Kidney (tissue), 14 donors: Measurements from ENCODE around the gene PIK3AP1. TPM values are rescaled to one million over a fixed set of nuclear protein-coding genes. Genes with fewer than 3 reads are reported as not detected.
A peak's percentile ranks its signal among the peaks of the same experiment; 100 is the strongest.

Experiments
- DNase-seq, 5 donors: peaks; one replicate each; pipeline ENCODE4 v3.0.0-alpha.2; 2013 to 2020
- FAIRE-seq: peaks from 2 replicates; lab custom pipeline; 2012; peaks lifted over from hg19 to GRCh38; lab: Jason Lieb, UNC
- H3K27ac ChIP-seq, 2 donors: one replicate each; pipeline ENCODE4 v1.7.0; 2013; ENCODE audit warnings: low read depth in 2 of 2, low read length in 2 of 2, inconsistent platforms in 1 of 2
- H3K27me3 ChIP-seq: one replicate; pipeline ENCODE4 v1.7.1; 2013; ENCODE audit warnings: low read length, inconsistent platforms; ENCODE audit not compliant: control insufficient read depth, insufficient read depth
- H3K36me3 ChIP-seq, 3 donors: one replicate each; pipeline versions ENCODE4 v1.7.0 to v1.7.1; 2013; ENCODE audit warnings: low read length in 3 of 3, control low read depth in 1 of 3, inconsistent platforms in 1 of 3; ENCODE audit not compliant: insufficient read depth in 3 of 3, control insufficient read depth in 2 of 3
- H3K4me1 ChIP-seq, 3 donors: one replicate each; pipeline versions ENCODE4 v1.7.0 to v1.7.1; 2013; ENCODE audit warnings: low read length in 3 of 3, inconsistent platforms in 1 of 3, low read depth in 1 of 3; ENCODE audit not compliant: control insufficient read depth in 2 of 3, insufficient read depth in 2 of 3
- H3K4me3 ChIP-seq, 3 donors: one replicate each; pipeline versions ENCODE4 v1.7.0 to v1.8.1; 2013; ENCODE audit warnings: low read length in 3 of 3, control low read depth in 1 of 3, inconsistent platforms in 1 of 3
- H3K9ac ChIP-seq, 3 donors: one replicate each; pipeline versions ENCODE4 v1.7.0 to v1.7.1; 2013; ENCODE audit warnings: low read length in 3 of 3, control low read depth in 1 of 3, inconsistent platforms in 1 of 3
- H3K9me3 ChIP-seq, 3 donors: one replicate each; pipeline versions ENCODE4 v1.7.0 to v1.7.1; 2013; ENCODE audit warnings: low read length in 3 of 3, control low read depth in 1 of 3, inconsistent platforms in 1 of 3; ENCODE audit not compliant: control insufficient read depth in 2 of 3, insufficient read depth in 1 of 3
- intact Hi-C: fragments of 100-400 bp; cut with DNase I; formaldehyde crosslinking; loops from one replicate; pipeline ENCODE4 v1.11.1; 2022
- polyA plus RNA-seq: library from polyadenylated mRNA; stranded (reverse); fragments of 350-450 nt; fragmentation: Illumina TruSeq; extraction: RNeasy Lipid Tissue Mini Kit (QIAGEN cat#74804); gene quantifications from one replicate; pipeline ENCODE4 v1.2.3, GENCODE V29; 2014; ENCODE audit warnings: low read depth, low replicate concordance; ENCODE audit not compliant: insufficient read depth
- total RNA-seq: library from RNA; stranded (reverse); fragmentation: NEBNext Ultra II Directional; extraction: Animal tissue kit (Norgen Biotek cat#: 25700); gene quantifications from one replicate; pipeline ENCODE4 v1.2.1, GENCODE V29; 2021
- TF ChIP-seq, protein P1 (sequence below): IDR thresholded peaks from 3 replicates; pipeline ENCODE4 v1.5.1; 2012; ENCODE audit warnings: mild to moderate bottlenecking, moderate library complexity, borderline replicate concordance; ENCODE audit not compliant: insufficient read depth; ENCODE audit errors: extremely low read depth
- donor health status: control.
- donor health status: control.
- donor health status: control.
- donor health status: control.
- donor health status: control.
- donor health status: DM: yes; HTN: yes; CAD: no.
- donor health status: Normal renal cell carcinoma (clear cell type).

The PIK3AP1 gene
- total and polyA plus RNA-seq, 2 donors from 2014 or later, result 6.5 to 28.4 TPM

DNA sequence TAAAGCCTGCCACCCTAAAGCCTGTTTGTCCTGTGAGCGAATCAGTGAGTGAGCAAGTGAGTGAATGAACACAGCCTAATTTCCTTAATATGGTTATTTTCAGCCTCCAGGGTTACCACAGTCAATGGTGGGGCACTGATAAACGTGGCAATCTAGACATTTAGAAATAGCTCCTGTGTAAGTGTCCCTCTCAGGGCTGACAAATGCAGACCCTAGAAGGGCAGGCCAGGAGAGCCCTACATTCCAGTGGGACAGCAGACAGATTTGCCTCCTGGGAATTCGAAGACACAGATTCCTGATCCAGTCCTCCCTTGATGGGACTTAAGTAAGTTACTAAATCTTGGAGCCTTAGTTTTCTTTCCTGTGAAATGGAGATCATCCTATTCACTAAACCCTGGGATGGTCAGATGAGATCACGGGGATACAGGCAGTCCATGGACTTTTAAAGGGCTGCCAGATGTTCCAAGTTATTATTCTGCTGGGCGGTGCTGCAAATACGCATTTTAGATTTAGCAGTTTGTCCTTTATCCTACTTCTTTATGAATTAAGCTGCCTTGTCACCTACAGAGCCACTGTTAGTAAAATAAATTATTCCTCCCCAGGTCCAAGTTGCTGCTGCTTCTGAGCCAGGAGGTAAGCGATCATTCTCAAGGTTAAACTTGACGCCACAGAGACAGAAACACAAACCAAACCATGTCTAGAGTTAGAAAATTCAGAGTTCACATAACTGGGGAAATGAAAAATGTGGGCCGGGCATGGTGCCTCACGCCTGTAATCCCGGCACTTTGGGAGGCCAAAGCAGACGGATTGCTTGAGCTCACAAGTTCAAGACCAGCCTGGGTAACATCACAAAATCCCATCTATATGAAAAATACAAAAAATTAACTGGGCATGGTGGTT, 78.7 kb downstream of the PIK3AP1 start:
- H3K27me3 ChIP-seq, result no peaks in the 10 kb centered on the region
- H3K4me1 ChIP-seq, result peaks cover 0 to 23% (median 2%) of the 10 kb centered on the region in 3 donors
- H3K36me3 ChIP-seq, result no peaks in the 10 kb centered on the region
- DNase-seq, result no peak
- H3K4me3 ChIP-seq, result no peak overlapping the region
- H3K9ac ChIP-seq, result no peak overlapping the region
- H3K9me3 ChIP-seq, result no peaks in the 10 kb centered on the region
- TF ChIP-seq, protein P1, sequence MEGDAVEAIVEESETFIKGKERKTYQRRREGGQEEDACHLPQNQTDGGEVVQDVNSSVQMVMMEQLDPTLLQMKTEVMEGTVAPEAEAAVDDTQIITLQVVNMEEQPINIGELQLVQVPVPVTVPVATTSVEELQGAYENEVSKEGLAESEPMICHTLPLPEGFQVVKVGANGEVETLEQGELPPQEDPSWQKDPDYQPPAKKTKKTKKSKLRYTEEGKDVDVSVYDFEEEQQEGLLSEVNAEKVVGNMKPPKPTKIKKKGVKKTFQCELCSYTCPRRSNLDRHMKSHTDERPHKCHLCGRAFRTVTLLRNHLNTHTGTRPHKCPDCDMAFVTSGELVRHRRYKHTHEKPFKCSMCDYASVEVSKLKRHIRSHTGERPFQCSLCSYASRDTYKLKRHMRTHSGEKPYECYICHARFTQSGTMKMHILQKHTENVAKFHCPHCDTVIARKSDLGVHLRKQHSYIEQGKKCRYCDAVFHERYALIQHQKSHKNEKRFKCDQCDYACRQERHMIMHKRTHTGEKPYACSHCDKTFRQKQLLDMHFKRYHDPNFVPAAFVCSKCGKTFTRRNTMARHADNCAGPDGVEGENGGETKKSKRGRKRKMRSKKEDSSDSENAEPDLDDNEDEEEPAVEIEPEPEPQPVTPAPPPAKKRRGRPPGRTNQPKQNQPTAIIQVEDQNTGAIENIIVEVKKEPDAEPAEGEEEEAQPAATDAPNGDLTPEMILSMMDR, result no peak
- intact Hi-C loops, result no loop called here
- no peak overlapping the region for H3K27ac ChIP-seq
- no peak for FAIRE-seq

DNA sequence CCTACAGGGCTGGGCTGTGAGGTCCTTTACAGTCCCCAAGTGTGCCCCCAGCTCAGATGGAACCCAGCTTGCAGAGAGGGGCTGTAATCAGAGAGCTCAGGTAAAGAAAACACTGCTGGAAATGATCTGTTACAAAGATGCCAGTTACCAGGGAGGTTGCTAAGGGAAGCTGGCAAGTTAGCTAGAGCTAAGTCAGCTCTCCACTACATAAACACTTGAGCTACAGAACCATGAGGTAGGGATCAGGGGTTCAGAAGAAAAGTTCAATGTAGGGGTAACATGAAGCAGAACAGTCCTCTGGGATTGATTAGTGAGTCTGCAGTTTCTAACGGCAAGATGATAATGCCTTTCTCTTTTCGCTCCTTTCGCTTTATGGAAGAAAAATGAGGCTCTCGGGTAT, 80.4 kb downstream of the PIK3AP1 start:
- Histone ChIP-seq H3K9me3 (no peaks in the 10 kb centered on the region), H3K27ac (no peak overlapping the region), H3K9ac (no peak overlapping the region), H3K27me3 (no peaks in the 10 kb centered on the region), H3K36me3 (no peaks in the 10 kb centered on the region), H3K4me1 (peaks cover 0 to 26% (median 2%) of the 10 kb centered on the region in 3 donors), H3K4me3 (no peak overlapping the region)
- intact Hi-C loops, result no loop called here
- FAIRE-seq (no peak), DNase-seq (peak in 3 of 5 donors; percentile 63 to 82 (median 72))
- TF ChIP-seq, protein P1, result no peak

DNA sequence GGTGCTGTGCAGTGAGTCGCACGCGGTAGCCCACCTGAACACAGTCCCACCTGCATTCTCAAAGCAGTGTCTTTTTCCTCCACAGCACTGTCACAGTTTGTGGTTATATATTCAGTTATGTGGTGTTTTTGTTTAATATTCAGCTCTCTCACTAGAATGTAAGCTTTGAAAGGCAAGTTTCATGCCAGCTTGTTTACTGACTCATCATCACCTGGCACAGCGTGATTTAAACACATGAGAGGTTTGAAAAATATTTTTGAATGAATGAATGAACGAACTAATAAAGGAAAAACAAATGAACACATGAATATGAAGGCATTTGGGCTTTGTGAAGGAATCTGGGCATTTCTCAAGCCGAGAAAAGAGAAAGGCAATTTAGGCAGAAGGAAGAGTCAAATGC, 81.6 kb downstream of the PIK3AP1 start:
- Histone ChIP-seq H3K27me3 (no peaks in the 10 kb centered on the region), H3K4me1 (peaks cover 0 to 35% (median 2%) of the 10 kb centered on the region in 3 donors), H3K9me3 (no peaks in the 10 kb centered on the region), H3K27ac (no peak overlapping the region), H3K4me3 (no peak overlapping the region), H3K9ac (no peak overlapping the region), H3K36me3 (no peaks in the 10 kb centered on the region)
- intact Hi-C loops, result no loop called here
- TF ChIP-seq, protein P1, result no peak
- no peak for FAIRE-seq
- no peak for DNase-seq
